ENCODE data around the gene RAB40AL. TPM values are rescaled to one million over a fixed set of nuclear protein-coding genes. Genes with fewer than 3 reads are reported as not detected.
A peak's percentile ranks its signal among the peaks of the same experiment; 100 is the strongest.
"Not testable (repeated sequence)": the region's sequence is repeated elsewhere in the genome, so short reads cannot be mapped to it uniquely, and the experiment has no call there.

RAB40AL gene
- polyA plus RNA-seq, 1 experiment: 0.32 TPM

DNA sequence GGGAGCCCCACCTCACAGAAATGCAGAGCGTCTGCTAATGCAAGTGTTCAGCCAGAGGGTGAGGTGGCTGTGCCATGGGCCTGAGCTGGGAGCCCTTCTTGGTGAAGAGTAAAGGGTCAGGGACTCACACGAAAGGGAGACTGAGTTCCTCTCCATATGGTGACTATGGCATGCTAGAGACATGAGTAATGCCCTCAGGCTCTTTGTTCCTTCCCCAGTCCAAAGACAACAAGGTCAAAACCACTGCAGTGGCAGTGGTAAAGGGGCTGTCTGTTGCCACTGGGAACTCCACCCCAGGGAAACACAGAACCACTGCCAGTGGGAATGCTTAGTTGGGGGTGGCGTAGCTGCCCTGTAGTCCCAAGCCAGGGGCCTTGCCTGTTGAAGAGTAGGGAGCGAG, 22.4 kb downstream of the RAB40AL start:
- ChIA-PET POLR2A (no interaction called here), CTCF (interaction anchor here (5.0 kb wide), 1 partner anchor 8 kb away, joined by 37 read pairs; no protein-coding TSS in a partner anchor)
- no peaks in the 10 kb centered on the region for H3K36me3 ChIP-seq (ENCODE audit: control insufficient read depth, insufficient read depth, low read length)
- no peaks in the 10 kb centered on the region for H3K27me3 ChIP-seq (ENCODE audit: control insufficient read depth, insufficient read depth, low read length)
- TF ChIP-seq, protein P1, sequence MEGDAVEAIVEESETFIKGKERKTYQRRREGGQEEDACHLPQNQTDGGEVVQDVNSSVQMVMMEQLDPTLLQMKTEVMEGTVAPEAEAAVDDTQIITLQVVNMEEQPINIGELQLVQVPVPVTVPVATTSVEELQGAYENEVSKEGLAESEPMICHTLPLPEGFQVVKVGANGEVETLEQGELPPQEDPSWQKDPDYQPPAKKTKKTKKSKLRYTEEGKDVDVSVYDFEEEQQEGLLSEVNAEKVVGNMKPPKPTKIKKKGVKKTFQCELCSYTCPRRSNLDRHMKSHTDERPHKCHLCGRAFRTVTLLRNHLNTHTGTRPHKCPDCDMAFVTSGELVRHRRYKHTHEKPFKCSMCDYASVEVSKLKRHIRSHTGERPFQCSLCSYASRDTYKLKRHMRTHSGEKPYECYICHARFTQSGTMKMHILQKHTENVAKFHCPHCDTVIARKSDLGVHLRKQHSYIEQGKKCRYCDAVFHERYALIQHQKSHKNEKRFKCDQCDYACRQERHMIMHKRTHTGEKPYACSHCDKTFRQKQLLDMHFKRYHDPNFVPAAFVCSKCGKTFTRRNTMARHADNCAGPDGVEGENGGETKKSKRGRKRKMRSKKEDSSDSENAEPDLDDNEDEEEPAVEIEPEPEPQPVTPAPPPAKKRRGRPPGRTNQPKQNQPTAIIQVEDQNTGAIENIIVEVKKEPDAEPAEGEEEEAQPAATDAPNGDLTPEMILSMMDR (IDR thresholded peaks at IDR 0.05; ENCODE audit: insufficient read depth, low read depth, low read length): no peak
- DNase-seq (ENCODE audit: low read depth): peak; percentile 32
- no peak overlapping the region for H3K4me3 ChIP-seq (ENCODE audit: low read depth, low read length)

- ChIA-PET POLR2A (no interaction called here), CTCF (interaction anchor here (1.7 to 5.0 kb wide), 2 partner anchors 12 kb away, joined by 3 to 37 read pairs; no protein-coding TSS in a partner anchor)
- Histone ChIP-seq H3K27me3 (ENCODE audit: control insufficient read depth, insufficient read depth, low read length) (no peaks in the 10 kb centered on the region), H3K4me3 (ENCODE audit: low read depth, low read length) (no peak overlapping the region), H3K36me3 (ENCODE audit: control insufficient read depth, insufficient read depth, low read length) (no peaks in the 10 kb centered on the region)
- DNase-seq (ENCODE audit: low read depth): no peak
- TF ChIP-seq, protein P1 (IDR thresholded peaks at IDR 0.05; ENCODE audit: insufficient read depth, low read depth, low read length): no peak
Observed at GRCh38 chrX:102963955-102964354, 26.9 kb downstream of the RAB40AL start.

DNA sequence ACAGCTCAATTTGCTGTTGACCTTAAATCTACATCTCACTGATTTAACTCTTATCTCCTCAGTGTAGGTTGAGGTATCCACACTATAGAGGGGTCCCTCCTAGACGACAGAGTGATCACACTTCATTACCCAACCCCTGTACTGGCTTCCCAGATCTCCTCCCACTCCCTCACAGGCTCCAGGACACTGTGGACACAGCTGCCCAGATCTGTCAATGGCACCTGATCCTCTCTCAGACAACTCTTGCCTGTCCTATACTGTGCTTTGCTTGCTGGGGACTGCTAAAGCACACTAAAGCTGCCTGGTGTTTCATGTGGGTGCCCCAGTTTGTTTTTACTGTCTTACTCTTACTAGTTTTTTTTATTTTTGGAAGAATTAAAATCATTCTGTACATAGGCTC, 27.9 kb downstream of the RAB40AL start:
- DNase-seq (ENCODE audit: low read depth): no peak
- H3K36me3 ChIP-seq (ENCODE audit: control insufficient read depth, insufficient read depth, low read length): no peaks in the 10 kb centered on the region
- no peak overlapping the region for H3K4me3 ChIP-seq (ENCODE audit: low read depth, low read length)
- ChIA-PET POLR2A (no interaction called here), CTCF (interaction anchor here (0.8 to 1.7 kb wide), 2 partner anchors 13 to 22 kb away, joined by 3 read pairs; no protein-coding TSS in a partner anchor)
- no peaks in the 10 kb centered on the region for H3K27me3 ChIP-seq (ENCODE audit: control insufficient read depth, insufficient read depth, low read length)
- TF ChIP-seq, protein P1 (IDR thresholded peaks at IDR 0.05; ENCODE audit: insufficient read depth, low read depth, low read length): no peak

DNA sequence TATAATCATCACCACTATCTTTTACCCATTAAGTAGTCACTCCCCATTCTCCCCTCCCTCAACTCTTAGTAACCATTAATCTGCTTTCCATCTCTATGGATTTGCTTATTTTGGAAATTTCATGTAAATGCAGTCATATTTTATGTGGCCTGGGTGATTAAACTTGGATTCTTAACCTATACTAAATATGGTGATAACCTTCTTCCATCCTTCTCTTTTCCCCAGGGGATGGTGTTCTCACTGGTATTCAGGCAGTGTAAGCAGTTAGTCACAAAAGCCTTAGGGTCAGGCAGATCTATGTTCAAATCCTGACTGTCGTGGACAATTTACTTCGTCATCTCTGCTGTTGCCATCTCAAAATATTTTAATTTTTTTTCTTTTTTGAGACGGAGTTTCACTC, 29.6 kb downstream of the RAB40AL start:
- ChIA-PET POLR2A (no interaction called here), CTCF (interaction anchor here (1.4 kb wide), 1 partner anchor 16 kb away, joined by 3 read pairs; no protein-coding TSS in a partner anchor)
- Histone ChIP-seq H3K27me3 (ENCODE audit: control insufficient read depth, insufficient read depth, low read length) (no peaks in the 10 kb centered on the region), H3K4me3 (ENCODE audit: low read depth, low read length) (no peak overlapping the region), H3K36me3 (ENCODE audit: control insufficient read depth, insufficient read depth, low read length) (no peaks in the 10 kb centered on the region)
- TF ChIP-seq, protein P1 (IDR thresholded peaks at IDR 0.05; ENCODE audit: insufficient read depth, low read depth, low read length): no peak
- DNase-seq (ENCODE audit: low read depth): no peak

DNA sequence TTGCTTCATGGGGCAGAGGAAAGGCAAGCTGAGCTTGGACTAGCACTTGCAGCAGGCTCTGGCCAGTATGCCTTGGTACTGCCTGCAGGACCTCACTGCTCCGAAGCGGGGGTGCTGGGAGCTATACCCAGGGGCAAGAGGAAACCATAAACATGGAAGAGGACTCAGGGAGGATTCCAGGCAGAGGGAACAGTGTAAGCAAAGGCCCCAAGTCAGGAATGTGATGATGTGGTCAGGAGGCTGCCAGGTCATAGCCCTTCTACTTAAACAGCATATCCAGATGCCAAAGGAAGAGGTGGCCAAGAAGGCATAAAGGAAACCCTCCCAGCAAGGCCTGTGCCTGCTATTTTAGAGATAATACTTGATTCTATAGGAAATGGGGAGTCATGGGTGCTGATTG, 31.1 kb downstream of the RAB40AL start:
- CTCF ChIA-PET: no interaction called here
- TF ChIP-seq, protein P1 (IDR thresholded peaks at IDR 0.05; ENCODE audit: insufficient read depth, low read depth, low read length): no peak
- no peak for DNase-seq (ENCODE audit: low read depth)
- Histone ChIP-seq H3K36me3 (ENCODE audit: control insufficient read depth, insufficient read depth, low read length) (no peaks in the 10 kb centered on the region), H3K27me3 (ENCODE audit: control insufficient read depth, insufficient read depth, low read length) (no peaks in the 10 kb centered on the region), H3K4me3 (ENCODE audit: low read depth, low read length) (no peak overlapping the region)
- POLR2A ChIA-PET: no interaction called here

DNA sequence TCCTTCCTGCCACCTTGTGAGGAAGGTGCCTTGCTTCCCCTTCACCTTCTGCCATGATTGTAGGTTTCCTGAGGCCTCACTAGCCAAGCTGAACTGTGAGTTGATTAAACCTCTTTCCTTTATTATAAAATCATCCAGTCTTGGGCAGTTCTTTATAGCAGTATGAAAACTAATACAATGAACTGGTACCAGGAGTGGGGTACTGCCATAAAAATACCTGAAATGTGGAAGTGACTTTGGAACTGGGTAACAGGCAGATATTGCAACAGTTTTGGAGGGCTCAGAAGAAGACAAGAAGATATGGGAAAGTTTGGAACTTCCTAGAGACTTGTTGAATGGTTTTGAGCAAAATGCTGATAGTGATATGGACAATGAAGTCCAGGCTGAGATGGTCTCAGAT, 34.5 kb downstream of the RAB40AL start:
- POLR2A ChIA-PET; DNase-seq (ENCODE audit: low read depth); H3K36me3 ChIP-seq (ENCODE audit: control insufficient read depth, insufficient read depth, low read length); CTCF ChIA-PET; H3K4me3 ChIP-seq (ENCODE audit: low read depth, low read length); H3K27me3 ChIP-seq (ENCODE audit: control insufficient read depth, insufficient read depth, low read length): not testable (repeated sequence)

Measured in BJ (cell line).